Superior temporal gyrus (tissue), 1 donor: ENCODE data around the gene ACD.
A peak's percentile ranks its signal among the peaks of the same experiment; 100 is the strongest.

Experiments used
- DNase-seq: peaks from one replicate; pipeline ENCODE4 v3.0.0-alpha.2; 2016; ENCODE audit errors: extremely low spot score

Gene ACD

GRCh38 chr16:67675999-67676398, 15.9 kb upstream of the ACD start:
- no peak for DNase-seq

- no peak for DNase-seq
Measured at GRCh38 chr16:67675579-67675935, 15.5 kb upstream of the ACD start.

DNA sequence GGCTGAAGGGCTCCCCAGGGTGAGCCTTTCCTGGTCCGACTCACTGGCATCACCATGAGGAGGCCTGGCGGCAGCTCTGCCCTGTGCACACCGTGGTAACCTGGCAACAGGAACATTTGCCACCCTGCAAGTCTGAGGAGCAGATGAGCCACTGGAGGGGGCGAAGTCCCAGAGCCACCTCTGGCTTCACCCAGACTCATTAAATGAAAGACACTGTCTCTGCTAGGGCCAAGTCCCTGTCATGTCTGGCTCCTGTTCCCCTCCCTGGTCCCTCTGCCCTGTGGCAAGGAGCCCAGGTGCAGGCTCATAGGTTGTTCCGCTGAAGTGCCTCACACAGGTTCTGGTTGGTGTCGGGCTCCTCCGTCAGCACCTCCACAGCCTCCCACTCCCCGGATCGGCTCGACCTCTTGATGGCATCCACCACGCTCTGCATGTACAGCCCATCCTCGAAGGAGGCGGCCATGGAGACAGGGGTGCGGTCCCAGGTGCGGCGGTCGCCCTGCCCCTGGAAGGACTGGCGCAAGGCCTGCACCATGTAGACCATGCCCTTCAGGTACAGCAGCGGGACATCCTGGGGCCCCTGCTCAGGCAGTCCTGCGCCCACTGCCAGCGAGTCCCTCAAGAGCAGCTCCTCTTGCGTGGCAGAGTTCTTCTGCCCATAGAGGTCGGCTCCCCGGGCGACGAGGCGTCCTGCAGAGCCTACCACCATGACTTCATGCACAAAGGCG, 15.0 kb upstream of the ACD start:
- no peak for DNase-seq

DNA sequence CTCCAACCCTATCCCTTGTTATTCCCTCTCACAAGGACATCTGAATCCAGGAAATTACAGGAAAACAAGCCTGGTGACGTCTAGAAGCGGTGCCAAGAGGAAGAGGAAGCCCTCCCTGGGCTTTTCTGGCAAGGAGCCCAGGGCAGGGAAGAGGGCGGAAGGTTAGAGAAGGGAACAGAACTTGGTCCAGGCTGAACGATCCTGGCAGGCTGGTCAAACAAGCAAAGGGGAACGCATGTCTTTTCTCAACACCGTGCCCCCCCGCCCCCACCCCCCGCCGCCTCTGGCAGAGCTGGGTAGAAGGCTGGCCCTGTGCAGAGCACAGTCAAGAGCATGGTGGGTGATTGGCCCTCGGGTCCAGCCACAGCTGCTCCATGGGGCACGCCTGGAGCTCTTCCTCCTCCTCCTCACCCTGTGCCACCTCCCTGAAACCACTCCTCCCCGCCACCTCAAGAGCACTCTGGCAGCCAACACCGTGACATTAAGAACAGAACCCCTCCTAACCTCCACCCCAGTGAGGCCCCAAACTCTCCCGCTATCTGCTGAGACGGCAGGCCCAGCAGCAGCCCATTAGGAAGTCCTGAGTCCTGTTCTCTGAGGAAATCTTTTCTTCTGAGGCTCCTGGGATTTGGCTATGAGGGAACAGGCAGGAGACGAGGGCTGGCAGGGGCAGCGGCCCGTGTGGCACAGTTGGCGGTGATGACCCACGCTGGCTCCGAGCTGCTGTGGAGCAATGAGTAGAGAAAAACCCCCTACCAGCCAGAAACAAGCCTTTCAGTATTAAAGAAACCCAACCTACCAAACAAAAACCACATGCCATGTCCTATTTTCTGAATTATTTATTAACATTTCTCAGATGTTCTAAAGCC, 13.9 kb upstream of the ACD start:
- DNase-seq = no peak

- peak; percentile 77 for DNase-seq
Measured at GRCh38 chr16:67672739-67673662, 12.9 kb upstream of the ACD start.

DNA sequence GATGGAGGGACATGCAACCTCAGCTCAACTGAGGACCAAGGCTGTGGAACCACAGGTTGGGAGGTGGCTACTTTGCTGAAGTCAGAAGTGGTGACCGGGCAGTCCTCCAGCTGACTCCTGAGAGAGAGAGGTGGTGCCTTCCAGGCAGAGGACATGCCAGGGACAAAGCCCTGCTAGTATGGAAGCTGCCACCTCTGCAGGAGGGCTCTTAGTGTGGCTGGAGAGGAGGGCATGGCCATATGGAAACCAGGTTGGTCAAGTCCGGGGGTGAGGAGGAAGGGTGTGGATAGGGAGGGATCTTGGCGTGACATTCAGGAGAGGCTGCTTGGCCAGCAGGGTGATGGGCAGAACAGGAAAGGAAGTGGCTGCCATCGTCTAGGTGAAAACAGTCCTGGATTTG, 12.2 kb upstream of the ACD start:
- DNase-seq = no peak

GRCh38 chr16:67669499-67670101, 9.5 kb upstream of the ACD start:
- DNase-seq = no peak

DNA sequence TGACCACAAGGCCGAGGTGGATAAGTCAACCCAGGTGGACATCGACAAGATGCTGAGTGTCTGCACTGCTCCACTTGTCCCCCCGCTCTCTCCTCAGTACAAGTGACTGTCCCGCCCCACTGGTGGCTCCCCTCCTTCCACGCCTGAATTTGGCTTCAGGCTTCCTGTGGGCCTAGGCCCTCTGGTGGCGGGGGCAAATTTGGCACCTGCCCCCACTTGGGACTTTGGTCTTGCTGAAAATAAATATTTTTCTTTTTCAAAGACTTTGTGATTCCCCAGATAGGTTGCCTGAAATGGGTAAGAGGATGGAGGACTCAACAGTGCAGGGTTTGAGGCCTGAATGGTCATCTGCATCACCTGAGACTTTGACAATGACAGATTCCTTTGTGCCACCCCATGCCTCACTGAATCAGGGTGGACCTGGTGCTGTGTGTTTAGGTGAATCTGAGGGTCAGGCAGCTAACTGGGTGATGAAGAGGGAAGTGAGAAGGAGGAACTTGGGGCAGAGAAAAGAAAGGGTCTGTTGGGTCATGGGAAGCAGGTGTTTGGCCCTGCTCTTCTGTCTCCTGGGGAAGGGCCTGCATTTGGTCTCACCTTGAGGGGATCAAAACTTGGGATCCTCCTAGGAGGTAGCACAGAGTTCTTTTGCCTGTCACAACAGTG, 8.6 kb upstream of the ACD start:
- no peak for DNase-seq

GRCh38 chr16:67667817-67668494, 7.9 kb upstream of the ACD start:
- peak; percentile 88 for DNase-seq

DNA sequence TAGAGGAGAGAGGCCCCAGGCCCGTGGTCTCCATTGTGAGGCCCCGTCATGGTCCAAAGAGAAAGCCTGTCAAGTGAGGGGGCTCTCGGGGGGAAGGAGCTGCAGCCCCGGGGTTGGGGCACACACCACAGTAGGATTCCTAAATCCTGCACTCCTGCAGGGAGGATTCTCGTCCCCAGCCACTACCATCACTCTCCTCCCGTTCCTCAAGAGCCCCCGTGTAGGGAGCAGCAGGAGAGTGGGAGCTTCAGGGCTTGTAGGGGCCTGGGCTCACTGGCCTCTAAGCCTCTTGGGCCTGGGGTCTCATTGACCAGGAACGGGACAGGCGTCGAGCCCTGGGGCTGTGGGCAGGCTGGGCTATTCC, 7.4 kb upstream of the ACD start:
- no peak for DNase-seq

DNA sequence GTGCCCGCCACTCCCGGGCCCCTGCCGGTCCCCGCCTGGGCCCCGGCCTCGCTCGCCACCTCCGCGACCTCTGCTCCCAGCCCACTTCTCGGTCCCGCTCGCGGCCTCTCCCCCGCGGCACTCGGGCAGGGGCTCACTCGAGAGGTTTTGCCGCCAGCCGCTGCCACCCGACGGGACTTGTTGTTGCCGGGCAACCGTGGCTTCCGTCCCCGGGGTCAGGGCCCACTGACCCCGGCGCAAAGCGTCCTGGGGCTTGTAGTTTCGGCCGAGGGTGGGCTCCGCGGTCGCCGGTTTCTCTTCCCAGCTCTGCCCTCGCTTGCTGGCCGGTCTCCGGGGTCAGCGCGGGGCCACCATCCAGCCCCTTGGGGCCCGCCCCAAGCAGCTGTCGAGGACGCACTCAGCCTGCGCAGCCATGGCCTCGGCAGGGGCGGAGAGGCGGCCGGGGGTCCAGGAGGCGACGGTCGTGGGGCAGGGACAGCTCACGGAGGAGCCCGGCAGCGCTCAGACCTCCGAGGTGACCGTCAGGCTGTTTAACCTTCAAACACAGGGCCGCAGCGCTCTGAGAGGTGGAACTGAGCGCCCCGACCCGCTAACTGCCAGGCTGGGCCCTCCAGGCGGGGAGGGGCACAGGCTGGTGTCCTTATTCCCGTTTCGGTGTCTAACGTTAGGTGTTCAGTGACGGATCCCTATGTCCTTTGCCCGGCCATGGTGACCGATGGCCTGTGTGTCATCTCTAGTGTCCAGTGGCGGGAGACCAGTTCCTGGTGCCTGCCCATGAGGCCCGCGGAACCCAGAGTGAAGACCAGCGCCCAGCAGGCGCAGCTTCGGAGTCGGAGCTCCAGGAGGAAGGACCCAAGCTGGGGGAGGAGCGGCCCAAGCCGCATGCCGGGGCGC, 6.7 kb upstream of the ACD start, which contains the start of the genes C16orf86 and ENKD1:
Gene C16orf86 (plus strand): TSS at position 256 of the 894 bp plus-strand sequence. CDS start 157 bp downstream, at position 413.
Gene ENKD1 (minus strand): TSS at position 192 of the 894 bp plus-strand sequence. CDS start 308 bp downstream, outside the sequence.
- DNase-seq = peak; percentile 81

- no peak for DNase-seq
Measured at GRCh38 chr16:67666032-67666551, 6.0 kb upstream of the ACD start.

DNA sequence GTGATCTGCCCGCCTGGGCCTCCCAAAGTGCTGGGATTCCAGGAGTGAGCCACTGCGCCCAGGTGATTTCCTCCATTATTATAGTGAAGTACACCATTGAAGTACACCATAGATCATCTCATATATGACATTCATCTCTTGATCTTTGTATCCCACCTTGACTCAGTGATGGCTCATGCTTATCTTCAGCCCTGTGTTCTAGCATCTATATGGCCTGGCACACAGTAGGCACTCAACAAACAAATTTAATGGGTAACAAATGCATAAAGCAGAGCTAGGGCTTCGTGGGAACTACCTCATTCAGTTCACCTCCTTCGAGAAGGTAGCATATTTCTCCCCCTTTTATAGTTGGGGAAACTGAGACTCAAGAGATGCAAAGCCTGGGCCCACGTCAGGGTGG, 5.5 kb upstream of the ACD start:
- DNase-seq = no peak

DNA sequence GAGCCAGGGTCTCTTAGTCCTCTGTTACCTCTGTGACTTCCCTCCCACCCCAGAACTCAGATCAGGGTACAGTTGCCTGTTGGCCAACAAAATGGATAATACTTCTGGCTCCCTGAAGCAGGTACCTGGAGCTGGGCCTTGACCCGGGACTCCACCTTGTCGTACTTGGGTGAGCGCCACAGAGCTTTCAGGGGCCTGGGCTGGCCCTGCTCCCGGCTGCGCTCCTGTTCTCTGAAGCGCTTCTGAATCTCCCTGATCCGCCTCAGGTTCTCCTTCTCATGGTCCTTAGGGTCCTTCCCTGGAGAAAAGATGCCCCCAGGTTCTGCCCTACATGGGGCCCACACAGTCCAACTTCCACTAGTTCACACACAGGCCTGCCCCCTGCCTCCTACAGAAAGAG, 4.8 kb upstream of the ACD start:
- no peak for DNase-seq

DNA sequence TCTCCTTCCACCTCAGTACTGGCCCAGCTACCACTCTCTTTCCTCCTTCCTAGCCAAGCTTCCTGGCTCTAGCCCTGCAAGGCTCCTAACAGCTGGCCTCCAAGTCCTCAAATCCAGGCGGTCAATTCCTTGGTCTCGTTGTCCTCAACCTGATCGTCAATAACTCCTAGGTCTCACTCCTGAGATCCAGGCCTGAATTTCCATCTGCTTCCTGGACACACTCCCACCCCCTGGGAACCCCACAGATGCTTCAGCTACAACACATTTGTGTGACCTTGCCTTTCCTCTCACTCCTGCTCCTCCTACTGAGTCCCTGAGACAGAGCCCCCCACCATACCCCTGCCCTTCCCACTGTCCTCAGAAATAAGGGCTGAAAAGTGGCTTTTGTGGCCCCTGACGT, 4.2 kb upstream of the ACD start:
- DNase-seq = no peak

- no peak for DNase-seq
Measured at GRCh38 chr16:67663877-67664222, 3.8 kb upstream of the ACD start.

DNA sequence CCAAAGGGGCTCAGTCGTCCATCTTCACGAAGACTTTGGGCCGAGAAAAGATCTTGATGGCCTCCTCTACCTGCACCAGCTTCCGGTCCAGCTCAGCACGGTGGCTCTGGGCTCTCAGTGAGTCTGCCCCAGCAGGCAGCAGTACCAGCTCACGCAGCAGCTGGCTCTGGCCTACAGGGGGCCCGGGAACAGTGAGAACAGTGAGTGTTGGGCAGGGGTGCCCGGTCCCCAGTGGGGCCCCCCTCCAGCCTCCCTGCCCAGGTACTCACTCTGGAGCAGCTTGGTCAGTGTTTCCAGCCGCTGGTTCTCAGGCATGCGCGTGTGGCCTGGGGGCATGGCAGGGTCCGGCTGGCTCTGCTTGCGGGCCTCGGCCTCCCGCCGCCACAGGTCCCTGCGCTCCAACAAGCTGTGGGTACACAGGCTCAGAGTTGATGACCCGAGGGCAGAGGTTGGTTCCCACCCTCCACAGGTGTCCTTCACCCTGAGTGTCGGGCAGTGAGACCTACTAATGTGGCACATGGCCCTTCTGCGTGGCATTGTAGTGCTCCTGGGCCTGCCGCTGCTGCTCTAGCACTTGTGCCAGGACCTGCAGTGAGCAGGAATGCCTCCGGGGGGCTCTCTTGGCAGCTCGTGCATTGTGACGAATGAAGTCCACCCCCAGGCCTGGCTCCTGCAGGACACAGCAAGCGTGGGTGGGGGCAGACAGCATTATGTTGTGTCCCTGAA, 3.3 kb upstream of the ACD start:
- DNase-seq = no peak

GRCh38 chr16:67662653-67663010, 2.6 kb upstream of the ACD start:
- no peak for DNase-seq
